DND-41 (cell line): ENCODE data around the gene RHAG.
"Not testable (repeated sequence)": the region's sequence is repeated elsewhere in the genome, so short reads cannot be mapped to it uniquely, and the experiment has no call there.

Source experiments
- CTCF ChIP-seq: IDR thresholded peaks from 2 replicates; pipeline ENCODE4 v1.5.1; 2012; ENCODE audit warnings: borderline replicate concordance, low read length, moderate library complexity, mild to moderate bottlenecking; ENCODE audit not compliant: poor library complexity, severe bottlenecking; ENCODE audit errors: extremely low read depth
- EZH2 ChIP-seq: IDR thresholded peaks from 3 replicates; pipeline ENCODE4 v1.6.1; 2012; ENCODE audit warnings: borderline replicate concordance, low read depth, mild to moderate bottlenecking, moderate library complexity, low read length, inconsistent platforms; ENCODE audit not compliant: severe bottlenecking

GRCh38 chr6:49587262-49587661 is 49.4 kb downstream of the RHAG start:
- not testable (repeated sequence) for TF ChIP-seq CTCF, EZH2
